AG04449 (cell line): ENCODE results near the gene SLITRK6.

ENCODE experiments used
- CTCF ChIA-PET: fragments of 350-600 bp; formaldehyde crosslinking; extraction: SDS; loops from one replicate; lab custom pipeline; 2021; ENCODE audit warnings: antibody characterized with exemption; lab: Yijun Ruan, JAX
- POLR2A ChIA-PET: fragments of 400-600, 350-600 bp; formaldehyde crosslinking; extraction: SDS; loops from one replicate; lab custom pipeline; 2020; ENCODE audit warnings: antibody characterized with exemption, inconsistent platforms; lab: Yijun Ruan, JAX
- DNase-seq: peaks from one replicate; pipeline ENCODE4 v3.0.0-alpha.2; 2010; ENCODE audit warnings: low read depth, low spot score
- H3K4me3 ChIP-seq: 2 replicates; pipeline ENCODE4 v1.5.1; 2011; ENCODE audit warnings: low read depth, mild to moderate bottlenecking, control low read depth, low read length
- CTCF ChIP-seq: IDR thresholded peaks from one replicate; pipeline ENCODE4 v1.5.1; 2011; ENCODE audit warnings: mild to moderate bottlenecking, moderate library complexity, low read length, control low read depth, inconsistent platforms; ENCODE audit not compliant: insufficient read depth; ENCODE audit errors: missing control alignments

Gene SLITRK6, protein sequence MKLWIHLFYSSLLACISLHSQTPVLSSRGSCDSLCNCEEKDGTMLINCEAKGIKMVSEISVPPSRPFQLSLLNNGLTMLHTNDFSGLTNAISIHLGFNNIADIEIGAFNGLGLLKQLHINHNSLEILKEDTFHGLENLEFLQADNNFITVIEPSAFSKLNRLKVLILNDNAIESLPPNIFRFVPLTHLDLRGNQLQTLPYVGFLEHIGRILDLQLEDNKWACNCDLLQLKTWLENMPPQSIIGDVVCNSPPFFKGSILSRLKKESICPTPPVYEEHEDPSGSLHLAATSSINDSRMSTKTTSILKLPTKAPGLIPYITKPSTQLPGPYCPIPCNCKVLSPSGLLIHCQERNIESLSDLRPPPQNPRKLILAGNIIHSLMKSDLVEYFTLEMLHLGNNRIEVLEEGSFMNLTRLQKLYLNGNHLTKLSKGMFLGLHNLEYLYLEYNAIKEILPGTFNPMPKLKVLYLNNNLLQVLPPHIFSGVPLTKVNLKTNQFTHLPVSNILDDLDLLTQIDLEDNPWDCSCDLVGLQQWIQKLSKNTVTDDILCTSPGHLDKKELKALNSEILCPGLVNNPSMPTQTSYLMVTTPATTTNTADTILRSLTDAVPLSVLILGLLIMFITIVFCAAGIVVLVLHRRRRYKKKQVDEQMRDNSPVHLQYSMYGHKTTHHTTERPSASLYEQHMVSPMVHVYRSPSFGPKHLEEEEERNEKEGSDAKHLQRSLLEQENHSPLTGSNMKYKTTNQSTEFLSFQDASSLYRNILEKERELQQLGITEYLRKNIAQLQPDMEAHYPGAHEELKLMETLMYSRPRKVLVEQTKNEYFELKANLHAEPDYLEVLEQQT

DNA sequence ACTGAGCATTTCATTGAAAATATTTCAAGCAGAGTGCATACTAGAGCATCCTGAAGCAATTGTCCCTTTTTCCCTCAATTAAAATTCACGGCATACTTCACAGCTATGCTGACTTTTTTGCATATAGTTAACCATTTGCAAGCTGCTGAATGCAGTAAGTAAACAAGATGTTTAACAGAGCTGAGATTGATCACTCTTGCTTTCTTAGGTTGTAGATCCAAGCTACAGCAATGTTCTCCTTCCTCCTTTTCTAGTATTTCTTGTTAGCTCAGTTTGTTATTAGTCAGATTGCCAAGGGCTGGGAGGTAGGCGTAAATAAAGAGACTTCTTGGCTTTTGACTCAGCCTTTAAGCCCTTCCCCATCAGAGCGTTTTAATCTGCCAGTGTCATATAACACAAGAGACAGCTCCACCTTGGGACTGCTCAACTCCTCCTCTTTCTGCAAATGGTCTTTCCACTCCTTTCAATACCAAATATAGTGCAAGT is at the start of gene SLITRK6:
SLITRK6 (minus strand) TSS at position 323 of the 486 bp plus-strand sequence. CDS start 2,911 bp downstream, outside the sequence.
- POLR2A ChIA-PET, result no interaction called here
- no peak for TF ChIP-seq CTCF
- CTCF ChIA-PET, result interaction anchor here (1.3 kb wide), 1 partner anchor 9 kb away, joined by 5 read pairs; no protein-coding TSS in a partner anchor
- peak; percentile 7 for DNase-seq
- no peak within 1 kb of the TSS for H3K4me3 ChIP-seq

DNA sequence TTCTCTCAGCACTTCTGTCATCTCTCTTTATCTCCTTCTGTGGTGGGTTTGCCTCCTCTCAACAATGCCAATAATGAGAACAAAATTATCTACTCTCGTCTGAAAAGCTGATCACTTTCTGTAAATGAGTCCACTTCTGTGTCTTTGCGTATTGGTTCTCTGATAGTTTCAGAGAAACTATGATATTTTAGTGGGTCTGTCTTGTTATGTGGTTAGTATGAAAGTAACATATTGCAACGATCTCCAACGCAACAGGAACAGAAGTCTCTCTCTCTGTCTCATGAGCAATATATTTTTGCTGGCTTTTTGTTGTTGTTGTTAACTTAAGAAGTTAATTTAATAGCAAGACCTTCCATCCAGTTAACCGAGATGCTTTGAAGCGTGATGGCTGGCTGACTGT is 47.8 kb upstream of the SLITRK6 start:
- CTCF ChIA-PET, result no interaction called here
- DNase-seq, result no peak
- no peak overlapping the region for H3K4me3 ChIP-seq
- POLR2A ChIA-PET, result no interaction called here
- no peak for TF ChIP-seq CTCF

- DNase-seq, result no peak
- no peak for TF ChIP-seq CTCF
- POLR2A ChIA-PET, result no interaction called here
- CTCF ChIA-PET, result no interaction called here
- H3K4me3 ChIP-seq, result no peak overlapping the region
Measured at GRCh38 chr13:85841427-85841826, 42.2 kb upstream of the SLITRK6 start.

DNA sequence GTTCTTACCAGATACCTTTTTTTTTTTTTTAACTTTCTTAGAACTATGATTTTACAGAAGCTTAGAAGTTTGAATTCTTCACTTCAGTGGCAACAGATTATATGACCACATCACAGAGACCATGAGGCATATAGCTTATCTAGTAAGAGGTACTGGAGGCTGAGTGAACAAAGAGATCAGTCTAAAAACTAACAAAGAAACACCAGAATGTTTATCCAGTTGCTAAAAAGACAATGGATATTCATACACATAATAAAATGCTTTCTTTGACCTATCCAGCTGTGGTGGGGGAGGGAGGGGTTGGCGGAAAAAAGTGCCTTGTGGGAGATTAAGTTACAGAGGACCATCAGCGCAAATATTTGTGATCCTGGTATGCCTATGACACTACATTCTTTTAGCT is 34.7 kb upstream of the SLITRK6 start:
- CTCF ChIA-PET, result no interaction called here
- POLR2A ChIA-PET, result no interaction called here
- no peak for TF ChIP-seq CTCF
- DNase-seq, result no peak
- H3K4me3 ChIP-seq, result no peak overlapping the region

GRCh38 chr13:85828094-85828684 is 29.0 kb upstream of the SLITRK6 start:
- CTCF ChIA-PET, result interaction anchor here (0.7 to 2.3 kb wide), 5 partner anchors 11 to 934 kb away, joined by 4 to 13 read pairs (median 4); no protein-coding TSS in a partner anchor
- DNase-seq, result no peak
- no peak overlapping the region for H3K4me3 ChIP-seq
- POLR2A ChIA-PET, result no interaction called here
- TF ChIP-seq CTCF, result peak; percentile 51

DNA sequence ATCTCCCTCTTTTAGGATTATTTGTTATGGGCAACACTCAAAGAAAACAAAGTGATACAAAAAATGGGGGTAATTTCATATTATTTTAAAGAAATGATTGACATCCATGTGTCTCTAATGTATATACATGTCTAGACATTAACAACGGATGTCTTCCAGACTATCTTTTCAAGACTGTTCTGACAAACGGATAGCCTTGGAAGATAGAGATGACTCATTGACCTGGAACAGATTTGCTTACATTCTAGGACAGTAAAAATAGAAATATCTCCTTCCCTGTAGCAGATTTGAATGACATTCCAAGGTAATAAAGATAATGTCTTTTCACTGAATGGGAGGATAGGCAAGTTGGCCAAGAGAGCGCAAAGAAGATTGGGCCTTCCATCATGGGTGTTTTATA is 26.2 kb upstream of the SLITRK6 start:
- no peak for DNase-seq
- no peak for TF ChIP-seq CTCF
- no peak overlapping the region for H3K4me3 ChIP-seq
- ChIA-PET POLR2A (no interaction called here), CTCF (interaction anchor here (1.5 to 2.0 kb wide), 2 partner anchors 12 to 19 kb away, joined by 4 to 6 read pairs; no protein-coding TSS in a partner anchor)
